A673 (cell line): ENCODE data around the gene IAH1. TPM values are rescaled to one million over a fixed set of nuclear protein-coding genes. Genes with fewer than 3 reads are reported as not detected.

Experiments used
- BruUV-seq: library from RNA; stranded (reverse); fragments of 400-500 nt; replicated peaks from 2 replicates; lab custom pipeline; 2021; lab: Mats Ljungman, UMichigan
- CTCF ChIA-PET: fragments of 300-600 bp; sonication (Branson Sonifier 250); formaldehyde crosslinking; loops from one replicate; lab custom pipeline; 2022; ENCODE audit warnings: antibody characterized with exemption; lab: Charles Lee
- POLR2A ChIA-PET: fragments of 300-600 bp; sonication (Branson Sonifier 250); formaldehyde crosslinking; loops from one replicate; lab custom pipeline; 2022; ENCODE audit warnings: antibody characterized with exemption; ENCODE audit not compliant: low non-redundant PET; lab: Charles Lee
- DNase-seq: peaks from one replicate; pipeline ENCODE4 v3.0.0-alpha.2; 2015; ENCODE audit warnings: low spot score
- H3K27ac ChIP-seq: fragments of 200-600 bp; sonication (generic); 2 replicates; pipeline ENCODE4 v1.5.1; 2016; ENCODE audit warnings: mixed run types, low read depth, mild to moderate bottlenecking, mixed read lengths, antibody characterized with exemption, low read length; ENCODE audit not compliant: poor library complexity, severe bottlenecking
- H3K27me3 ChIP-seq: fragments of 200-600 bp; sonication (generic); replicated peaks from 2 replicates; pipeline ENCODE4 v1.6.1; 2017; ENCODE audit warnings: mixed run types, low read depth, mild to moderate bottlenecking, mixed read lengths, antibody characterized with exemption, low read length; ENCODE audit not compliant: insufficient read depth, poor library complexity
- H3K36me3 ChIP-seq: fragments of 200-600 bp; sonication (generic); 2 replicates; pipeline ENCODE4 v1.6.1; 2016; ENCODE audit warnings: mixed run types, mild to moderate bottlenecking, mixed read lengths, antibody characterized with exemption, low read length; ENCODE audit not compliant: insufficient read depth, poor library complexity, severe bottlenecking
- H3K4me1 ChIP-seq: fragments of 200-600 bp; sonication (generic); 2 replicates; pipeline ENCODE4 v1.6.1; 2017; ENCODE audit warnings: mixed run types, mild to moderate bottlenecking, mixed read lengths, antibody characterized with exemption, low read length; ENCODE audit not compliant: insufficient read depth, poor library complexity, severe bottlenecking
- H3K4me3 ChIP-seq: fragments of 200-600 bp; sonication (generic); 2 replicates; pipeline ENCODE4 v1.5.1; 2016; ENCODE audit warnings: low read depth, mixed run types, mild to moderate bottlenecking, mixed read lengths, low read length; ENCODE audit not compliant: poor library complexity, severe bottlenecking
- H3K9me3 ChIP-seq: fragments of 200-600 bp; sonication (generic); 2 replicates; pipeline ENCODE4 v1.6.1; 2016; ENCODE audit warnings: mixed run types, low read depth, mild to moderate bottlenecking, mixed read lengths, antibody characterized with exemption, low read length; ENCODE audit not compliant: poor library complexity, severe bottlenecking
- CTCF ChIP-seq: fragments of 300-800, 200-600 bp; sonication (generic); conservative IDR thresholded peaks from 2 replicates; pipeline ENCODE4 v1.5.1; 2017; ENCODE audit warnings: low read depth, mild to moderate bottlenecking, antibody characterized with exemption, low read length, moderate library complexity, mixed read lengths
- EZH2 ChIP-seq: fragments of 200-600 bp; sonication (generic); IDR thresholded peaks from 2 replicates; pipeline ENCODE4 v1.6.1; 2017; ENCODE audit warnings: borderline replicate concordance, low read depth, mild to moderate bottlenecking, mixed read lengths, antibody characterized with exemption, low read length; ENCODE audit not compliant: poor library complexity, severe bottlenecking
- intact Hi-C: fragments of 100-400 bp; cut with micrococcal nuclease; formaldehyde crosslinking; loops from one replicate; pipeline ENCODE4 v1.10.0; 2022; ENCODE audit not compliant: unreplicated experiment
- total RNA-seq: library from RNA; stranded (reverse); gene quantifications from 2 replicates; pipeline ENCODE4 v1.2.3, GENCODE V29; 2021

Gene IAH1
- total RNA-seq, 1 experiment from 2014 or later = 54.9 TPM

- no TSS peak for BruUV-seq
- intact Hi-C loops = no loop called here
- H3K36me3 ChIP-seq = peaks cover 25% of the 10 kb centered on the region
- no peaks in the 10 kb centered on the region for H3K9me3 ChIP-seq
- H3K27ac ChIP-seq = peak overlapping the region; percentile 54
- no peak overlapping the region for H3K4me3 ChIP-seq
- ChIA-PET POLR2A (no interaction called here), CTCF (no interaction called here)
- H3K27me3 ChIP-seq = no peaks in the 10 kb centered on the region
- H3K4me1 ChIP-seq = peaks cover 38% of the 10 kb centered on the region
- no peak for DNase-seq
- no peak for TF ChIP-seq EZH2
- no peak for TF ChIP-seq CTCF
Measured at GRCh38 chr2:9536504-9536903, 62.2 kb downstream of the IAH1 start.

GRCh38 chr2:9538000-9538507 is 63.7 kb downstream of the IAH1 start:
- ChIA-PET CTCF (interaction anchor here (1.5 kb wide), 1 partner anchor 18 kb away, joined by 3 read pairs; the partner anchor contains the start of gene ADAM17), POLR2A (interaction anchor here (0.7 kb wide), 1 partner anchor 893 kb away, joined by 3 read pairs; no protein-coding TSS in a partner anchor)
- no TSS peak for BruUV-seq
- Histone ChIP-seq H3K27ac (peak overlapping the region; percentile 61), H3K27me3 (no peaks in the 10 kb centered on the region), H3K4me1 (peaks cover 38% of the 10 kb centered on the region), H3K4me3 (peak overlapping the region; percentile 12), H3K36me3 (peaks cover 19% of the 10 kb centered on the region), H3K9me3 (no peaks in the 10 kb centered on the region)
- intact Hi-C loops = no loop called here
- peak; percentile 68 for DNase-seq
- TF ChIP-seq EZH2 (no peak), CTCF (no peak)

Other genes starting within 250 kb of the IAH1 start
- 115 and 138 TPM in 2 replicates for gene ITGB1BP1, start 51.0 kb upstream of the IAH1 start, total RNA-seq
- gene CPSF3, start 50.9 kb upstream of the IAH1 start, total RNA-seq = 86.8 and 87.2 TPM in 2 replicates
- 34.2 and 40.1 TPM in 2 replicates for gene ADAM17, start 81.3 kb downstream of the IAH1 start, total RNA-seq
- 505 and 533 TPM in 2 replicates for gene YWHAQ, start 156.4 kb downstream of the IAH1 start, total RNA-seq